Measurements from ENCODE around the gene MCHR2. TPM values are rescaled to one million over a fixed set of nuclear protein-coding genes. Genes with fewer than 3 reads are reported as not detected.
A peak's percentile ranks its signal among the peaks of the same experiment; 100 is the strongest.

MCHR2 gene
- total and polyA plus RNA-seq, 4 donors: 0.11 to 0.24 (median 0.19) TPM

GRCh38 chr6:99933129-99933528 lies 60.9 kb downstream of the MCHR2 start:
- Histone ChIP-seq H3K36me3 (ENCODE audit: control insufficient read depth, insufficient read depth, low read length) (no peaks in the 10 kb centered on the region), H3K27me3 (ENCODE audit: control insufficient read depth, insufficient read depth, low read length) (no peaks in the 10 kb centered on the region), H3K4me3 (ENCODE audit: low read depth, low read length) (no peak overlapping the region), H3K27ac (ENCODE audit: low read depth, low read length) (no peak overlapping the region), H3K9me3 (ENCODE audit: control insufficient read depth, insufficient read depth, low read length) (no peaks in the 10 kb centered on the region), H3K4me1 (ENCODE audit: control insufficient read depth, insufficient read depth, low read length) (no peaks in the 10 kb centered on the region)
- DNase-seq (ENCODE audit: low read depth in 4 of 6, low spot score in 6 of 6): no peak

DNA sequence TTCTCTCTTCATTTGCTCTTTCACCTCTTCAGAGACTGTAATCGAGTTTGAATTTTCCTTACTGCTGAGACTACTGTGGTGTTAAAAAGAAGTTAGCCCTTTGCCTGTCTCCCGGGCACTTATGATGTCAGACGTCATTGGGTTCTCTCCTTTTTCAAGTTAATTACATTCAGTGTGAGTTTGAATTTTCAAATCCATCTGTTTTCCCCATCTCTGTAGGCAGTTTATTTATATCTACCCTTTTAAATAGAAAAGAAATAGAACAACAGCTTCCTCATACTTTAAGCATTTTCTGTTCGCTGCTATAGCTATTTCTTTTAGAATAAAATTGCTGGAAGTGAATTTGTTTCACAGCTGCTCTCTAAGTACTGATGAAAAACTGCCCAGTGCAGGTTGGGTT lies 81.4 kb downstream of the MCHR2 start:
- DNase-seq (ENCODE audit: low read depth in 4 of 6, low spot score in 6 of 6): peak in 2 of 6 donors; percentile 39 to 77
- no peak overlapping the region for H3K27ac ChIP-seq (ENCODE audit: low read depth, low read length)
- H3K4me3 ChIP-seq (ENCODE audit: low read depth, low read length): no peak overlapping the region
- H3K4me1 ChIP-seq (ENCODE audit: control insufficient read depth, insufficient read depth, low read length): no peaks in the 10 kb centered on the region
- no peaks in the 10 kb centered on the region for H3K9me3 ChIP-seq (ENCODE audit: control insufficient read depth, insufficient read depth, low read length)
- H3K27me3 ChIP-seq (ENCODE audit: control insufficient read depth, insufficient read depth, low read length): no peaks in the 10 kb centered on the region
- no CpG with 5 or more reads among the region's 4 CpGs for WGBS (ENCODE audit: insufficient coverage)
- H3K36me3 ChIP-seq (ENCODE audit: control insufficient read depth, insufficient read depth, low read length): no peaks in the 10 kb centered on the region

GRCh38 chr6:99905209-99906106 lies 88.6 kb downstream of the MCHR2 start:
- Histone ChIP-seq H3K4me1 (ENCODE audit: control insufficient read depth, insufficient read depth, low read length) (no peaks in the 10 kb centered on the region), H3K4me3 (ENCODE audit: low read depth, low read length) (no peak overlapping the region), H3K27ac (ENCODE audit: low read depth, low read length) (no peak overlapping the region), H3K36me3 (ENCODE audit: control insufficient read depth, insufficient read depth, low read length) (no peaks in the 10 kb centered on the region), H3K9me3 (ENCODE audit: control insufficient read depth, insufficient read depth, low read length) (no peaks in the 10 kb centered on the region), H3K27me3 (ENCODE audit: control insufficient read depth, insufficient read depth, low read length) (no peaks in the 10 kb centered on the region)
- 100% methylated on average over 1 of the region's 4 CpGs for WGBS (ENCODE audit: insufficient coverage)
- DNase-seq (ENCODE audit: low read depth in 4 of 6, low spot score in 6 of 6): peak in 3 of 6 donors; percentile 2 to 44 (median 43)

GRCh38 chr6:99901596-99902384 lies 92.2 kb downstream of the MCHR2 start:
- H3K36me3 ChIP-seq (ENCODE audit: control insufficient read depth, insufficient read depth, low read length): no peaks in the 10 kb centered on the region
- H3K27ac ChIP-seq (ENCODE audit: low read depth, low read length): no peak overlapping the region
- no peaks in the 10 kb centered on the region for H3K9me3 ChIP-seq (ENCODE audit: control insufficient read depth, insufficient read depth, low read length)
- H3K4me3 ChIP-seq (ENCODE audit: low read depth, low read length): no peak overlapping the region
- H3K4me1 ChIP-seq (ENCODE audit: control insufficient read depth, insufficient read depth, low read length): no peaks in the 10 kb centered on the region
- peak in 1 of 6 donors; percentile 70 for DNase-seq (ENCODE audit: low read depth in 4 of 6, low spot score in 6 of 6)
- no peaks in the 10 kb centered on the region for H3K27me3 ChIP-seq (ENCODE audit: control insufficient read depth, insufficient read depth, low read length)
- WGBS (ENCODE audit: insufficient coverage): no CpG with 5 or more reads among the region's 6 CpGs

DNA sequence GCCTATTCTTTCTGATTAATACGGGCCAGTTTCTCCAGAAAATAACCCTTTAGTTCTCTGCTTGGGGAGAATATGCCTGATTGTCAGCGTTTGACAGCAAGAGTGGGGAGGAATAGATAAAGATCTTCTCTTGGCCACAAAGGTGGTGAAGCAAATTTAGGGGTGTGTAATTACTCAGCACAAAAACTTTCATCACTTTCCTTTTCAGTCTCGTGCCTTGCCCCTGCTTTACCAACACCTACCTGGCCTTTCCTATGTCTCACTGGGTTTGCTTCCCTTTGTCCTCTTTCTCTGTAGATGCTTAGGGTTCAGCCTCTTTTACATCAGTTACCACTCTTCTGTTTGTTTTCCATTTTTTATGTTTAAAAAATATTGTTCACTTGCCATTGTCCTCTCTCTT lies 99.2 kb downstream of the MCHR2 start:
- DNase-seq (ENCODE audit: low read depth in 4 of 6, low spot score in 6 of 6): no peak
- H3K9me3 ChIP-seq (ENCODE audit: control insufficient read depth, insufficient read depth, low read length): no peaks in the 10 kb centered on the region
- no peaks in the 10 kb centered on the region for H3K27me3 ChIP-seq (ENCODE audit: control insufficient read depth, insufficient read depth, low read length)
- WGBS (ENCODE audit: insufficient coverage): no CpG with 5 or more reads among the region's 3 CpGs
- H3K36me3 ChIP-seq (ENCODE audit: control insufficient read depth, insufficient read depth, low read length): no peaks in the 10 kb centered on the region
- H3K4me3 ChIP-seq (ENCODE audit: low read depth, low read length): no peak overlapping the region
- H3K27ac ChIP-seq (ENCODE audit: low read depth, low read length): no peak overlapping the region
- H3K4me1 ChIP-seq (ENCODE audit: control insufficient read depth, insufficient read depth, low read length): no peaks in the 10 kb centered on the region

DNA sequence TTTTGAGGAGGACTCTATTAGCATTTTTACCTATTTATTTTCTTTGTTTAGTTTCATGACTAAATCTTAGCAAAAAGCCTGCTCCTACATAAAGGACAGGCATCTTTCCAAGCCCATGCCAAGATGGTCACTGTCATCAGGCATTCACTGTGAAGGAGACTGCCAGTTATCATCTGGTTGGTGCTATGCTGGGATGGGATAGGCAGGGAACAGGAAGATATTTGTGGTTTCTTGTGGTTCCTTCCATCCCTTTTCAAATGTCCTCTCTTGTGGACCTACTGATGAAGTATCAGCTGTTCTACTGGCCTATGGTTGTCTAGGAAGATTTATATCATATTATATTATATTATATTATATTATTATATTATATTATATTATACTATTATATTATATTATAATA lies 107.0 kb downstream of the MCHR2 start:
- DNase-seq (ENCODE audit: low read depth in 4 of 6, low spot score in 6 of 6): no peak
- Histone ChIP-seq H3K4me1 (ENCODE audit: control insufficient read depth, insufficient read depth, low read length) (no peaks in the 10 kb centered on the region), H3K27me3 (ENCODE audit: control insufficient read depth, insufficient read depth, low read length) (no peaks in the 10 kb centered on the region), H3K4me3 (ENCODE audit: low read depth, low read length) (no peak overlapping the region), H3K36me3 (ENCODE audit: control insufficient read depth, insufficient read depth, low read length) (no peaks in the 10 kb centered on the region), H3K9me3 (ENCODE audit: control insufficient read depth, insufficient read depth, low read length) (no peaks in the 10 kb centered on the region), H3K27ac (ENCODE audit: low read depth, low read length) (no peak overlapping the region)

- no peak overlapping the region for H3K4me3 ChIP-seq (ENCODE audit: low read depth, low read length)
- no peak for DNase-seq (ENCODE audit: low read depth in 4 of 6, low spot score in 6 of 6)
- no peaks in the 10 kb centered on the region for H3K4me1 ChIP-seq (ENCODE audit: control insufficient read depth, insufficient read depth, low read length)
- H3K36me3 ChIP-seq (ENCODE audit: control insufficient read depth, insufficient read depth, low read length): no peaks in the 10 kb centered on the region
- no CpG with 5 or more reads among the region's 3 CpGs for WGBS (ENCODE audit: insufficient coverage)
- no peaks in the 10 kb centered on the region for H3K9me3 ChIP-seq (ENCODE audit: control insufficient read depth, insufficient read depth, low read length)
- H3K27me3 ChIP-seq (ENCODE audit: control insufficient read depth, insufficient read depth, low read length): no peaks in the 10 kb centered on the region
- no peak overlapping the region for H3K27ac ChIP-seq (ENCODE audit: low read depth, low read length)
These were observed 109.0 kb downstream of the MCHR2 start for GRCh38 chr6:99885051-99885450.

- Histone ChIP-seq H3K4me1 (ENCODE audit: control insufficient read depth, insufficient read depth, low read length) (no peaks in the 10 kb centered on the region), H3K9me3 (ENCODE audit: control insufficient read depth, insufficient read depth, low read length) (no peaks in the 10 kb centered on the region), H3K27ac (ENCODE audit: low read depth, low read length) (no peak overlapping the region), H3K4me3 (ENCODE audit: low read depth, low read length) (no peak overlapping the region), H3K36me3 (ENCODE audit: control insufficient read depth, insufficient read depth, low read length) (no peaks in the 10 kb centered on the region), H3K27me3 (ENCODE audit: control insufficient read depth, insufficient read depth, low read length) (no peaks in the 10 kb centered on the region)
- WGBS (ENCODE audit: insufficient coverage): 80% methylated on average over 1 of the region's 4 CpGs
- no peak for DNase-seq (ENCODE audit: low read depth in 4 of 6, low spot score in 6 of 6)
These were observed 111.8 kb downstream of the MCHR2 start for GRCh38 chr6:99882128-99882702.

DNA sequence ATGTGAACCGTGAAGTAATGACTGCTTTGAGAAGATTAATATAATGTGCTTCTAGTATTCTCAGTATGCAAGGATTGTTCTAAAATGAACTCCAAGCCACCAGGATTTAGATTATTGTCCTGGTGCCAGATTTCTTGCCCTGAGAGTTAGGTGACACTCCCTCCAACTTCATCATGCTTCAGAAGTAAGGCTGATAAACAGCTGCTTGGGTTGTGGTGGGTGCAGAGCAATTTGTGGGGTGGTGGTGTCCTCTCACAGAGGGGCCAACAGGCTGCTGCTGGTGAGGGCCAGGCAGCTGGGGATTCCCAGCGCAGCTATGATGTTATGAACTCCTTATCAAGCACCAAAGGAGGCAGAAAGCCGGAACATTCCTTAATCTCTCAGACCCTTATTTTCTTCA lies 114.6 kb downstream of the MCHR2 start:
- H3K27me3 ChIP-seq (ENCODE audit: control insufficient read depth, insufficient read depth, low read length): no peaks in the 10 kb centered on the region
- no CpG with 5 or more reads among the region's 3 CpGs for WGBS (ENCODE audit: insufficient coverage)
- DNase-seq (ENCODE audit: low read depth in 4 of 6, low spot score in 6 of 6): no peak
- H3K27ac ChIP-seq (ENCODE audit: low read depth, low read length): no peak overlapping the region
- H3K4me3 ChIP-seq (ENCODE audit: low read depth, low read length): no peak overlapping the region
- H3K36me3 ChIP-seq (ENCODE audit: control insufficient read depth, insufficient read depth, low read length): no peaks in the 10 kb centered on the region
- no peaks in the 10 kb centered on the region for H3K9me3 ChIP-seq (ENCODE audit: control insufficient read depth, insufficient read depth, low read length)
- H3K4me1 ChIP-seq (ENCODE audit: control insufficient read depth, insufficient read depth, low read length): no peaks in the 10 kb centered on the region

All from spinal cord (tissue), 10 donors.